Activated T-helper 2 cell treated with anti-CD3 and anti-CD28 coated beads, Interferon-gamma antibody, Interleukin-2, Interleukin-4, amounts not matched to agents 10 μg/mL and 5 μg/mL and 100 μg/mL, durations not matched to agents 14 hours and 24 hours and 36 hours (primary cell): ENCODE results near the gene TTC28. TPM values are rescaled to one million over a fixed set of nuclear protein-coding genes. Genes with fewer than 3 reads are reported as not detected.
A peak's percentile ranks its signal among the peaks of the same experiment; 100 is the strongest.

Source experiments
- DNase-seq: peaks from one replicate; pipeline ENCODE4 v3.0.0; 2021; ENCODE audit warnings: low spot score
- H3K27ac Mint-ChIP-seq: one replicate; pipeline ENCODE4 v1.8.0; 2021; ENCODE audit warnings: mixed read lengths
- H3K27me3 Mint-ChIP-seq: one replicate; pipeline ENCODE4 v1.8.0; 2021; ENCODE audit warnings: low read depth, mixed read lengths
- H3K36me3 Mint-ChIP-seq: one replicate; pipeline ENCODE4 v1.8.0; 2021; ENCODE audit warnings: low read depth, mixed read lengths
- H3K4me1 Mint-ChIP-seq: one replicate; pipeline ENCODE4 v1.8.0; 2021; ENCODE audit warnings: low read depth, mixed read lengths
- H3K4me3 Mint-ChIP-seq: one replicate; pipeline ENCODE4 v1.8.0; 2021; ENCODE audit warnings: low read depth, mild to moderate bottlenecking, moderate library complexity, mixed read lengths
- H3K9me3 Mint-ChIP-seq: one replicate; pipeline ENCODE4 v1.8.0; 2021; ENCODE audit warnings: mixed read lengths
- intact Hi-C: fragments of 100-400 bp; cut with micrococcal nuclease; formaldehyde crosslinking; loops from one replicate; pipeline ENCODE4 v1.15.1; 2023
- total RNA-seq: library from RNA; stranded (reverse); gene quantifications from 2 replicates; pipeline ENCODE4 v1.2.3, GENCODE V29; 2022

The TTC28 gene
- total RNA-seq, 1 donor from 2014 or later, result 0.82 TPM

GRCh38 chr22:28019360-28019759 lies 660.3 kb downstream of the TTC28 start:
- DNase-seq, result no peak
- no peak overlapping the region for H3K4me3 Mint-ChIP-seq
- no peaks in the 10 kb centered on the region for H3K27me3 Mint-ChIP-seq
- H3K9me3 Mint-ChIP-seq, result no peaks in the 10 kb centered on the region
- no peak overlapping the region for H3K27ac Mint-ChIP-seq
- no peaks in the 10 kb centered on the region for H3K4me1 Mint-ChIP-seq
- intact Hi-C loops, result no loop called here
- no peaks in the 10 kb centered on the region for H3K36me3 Mint-ChIP-seq

- no peaks in the 10 kb centered on the region for H3K27me3 Mint-ChIP-seq
- no peaks in the 10 kb centered on the region for H3K36me3 Mint-ChIP-seq
- DNase-seq, result no peak
- no peak overlapping the region for H3K4me3 Mint-ChIP-seq
- intact Hi-C loops, result no loop called here
- H3K27ac Mint-ChIP-seq, result no peak overlapping the region
- H3K4me1 Mint-ChIP-seq, result no peaks in the 10 kb centered on the region
- no peaks in the 10 kb centered on the region for H3K9me3 Mint-ChIP-seq
Measured at GRCh38 chr22:28018461-28018927, 661.1 kb downstream of the TTC28 start.

GRCh38 chr22:28017859-28018258 lies 661.8 kb downstream of the TTC28 start:
- no peak for DNase-seq
- no peaks in the 10 kb centered on the region for H3K36me3 Mint-ChIP-seq
- intact Hi-C loops, result no loop called here
- no peaks in the 10 kb centered on the region for H3K27me3 Mint-ChIP-seq
- no peak overlapping the region for H3K27ac Mint-ChIP-seq
- no peak overlapping the region for H3K4me3 Mint-ChIP-seq
- H3K9me3 Mint-ChIP-seq, result no peaks in the 10 kb centered on the region
- H3K4me1 Mint-ChIP-seq, result no peaks in the 10 kb centered on the region

GRCh38 chr22:28017558-28017820 lies 662.2 kb downstream of the TTC28 start:
- H3K4me1 Mint-ChIP-seq, result no peaks in the 10 kb centered on the region
- no peaks in the 10 kb centered on the region for H3K9me3 Mint-ChIP-seq

GRCh38 chr22:28016781-28017557 lies 662.7 kb downstream of the TTC28 start:
- intact Hi-C loops, result no loop called here
- Mint-ChIP-seq H3K9me3 (no peaks in the 10 kb centered on the region), H3K27me3 (no peaks in the 10 kb centered on the region), H3K4me1 (no peaks in the 10 kb centered on the region), H3K27ac (no peak overlapping the region), H3K4me3 (no peak overlapping the region), H3K36me3 (no peaks in the 10 kb centered on the region)
- DNase-seq, result no peak

More at GRCh38 chr22:28017558-28017820, 662.2 kb downstream of the TTC28 start:
- no peak overlapping the region for H3K27ac Mint-ChIP-seq
- no peak overlapping the region for H3K4me3 Mint-ChIP-seq
- no peak for DNase-seq
- no peaks in the 10 kb centered on the region for H3K36me3 Mint-ChIP-seq
- H3K27me3 Mint-ChIP-seq, result no peaks in the 10 kb centered on the region
- intact Hi-C loops, result no loop called here

- H3K9me3 Mint-ChIP-seq, result no peaks in the 10 kb centered on the region
- H3K4me3 Mint-ChIP-seq, result no peak overlapping the region
- DNase-seq, result no peak
- H3K27me3 Mint-ChIP-seq, result no peaks in the 10 kb centered on the region
- no peaks in the 10 kb centered on the region for H3K36me3 Mint-ChIP-seq
- no peaks in the 10 kb centered on the region for H3K4me1 Mint-ChIP-seq
- H3K27ac Mint-ChIP-seq, result no peak overlapping the region
- intact Hi-C loops, result no loop called here
Measured at GRCh38 chr22:28015676-28016601, 663.7 kb downstream of the TTC28 start.

- no peak for DNase-seq
- no peaks in the 10 kb centered on the region for H3K4me1 Mint-ChIP-seq
- intact Hi-C loops, result no loop called here
- no peaks in the 10 kb centered on the region for H3K36me3 Mint-ChIP-seq
- H3K27ac Mint-ChIP-seq, result no peak overlapping the region
- no peaks in the 10 kb centered on the region for H3K9me3 Mint-ChIP-seq
- H3K27me3 Mint-ChIP-seq, result no peaks in the 10 kb centered on the region
- H3K4me3 Mint-ChIP-seq, result no peak overlapping the region
Measured at GRCh38 chr22:28015046-28015425, 664.6 kb downstream of the TTC28 start.

- H3K4me1 Mint-ChIP-seq, result no peaks in the 10 kb centered on the region
- no peak overlapping the region for H3K27ac Mint-ChIP-seq
- intact Hi-C loops, result no loop called here
- H3K4me3 Mint-ChIP-seq, result no peak overlapping the region
- no peaks in the 10 kb centered on the region for H3K9me3 Mint-ChIP-seq
- no peaks in the 10 kb centered on the region for H3K27me3 Mint-ChIP-seq
- DNase-seq, result no peak
- H3K36me3 Mint-ChIP-seq, result no peaks in the 10 kb centered on the region
Measured at GRCh38 chr22:28014211-28015045, 665.2 kb downstream of the TTC28 start.

- intact Hi-C loops, result no loop called here
- Mint-ChIP-seq H3K9me3 (no peaks in the 10 kb centered on the region), H3K36me3 (no peaks in the 10 kb centered on the region), H3K27ac (no peak overlapping the region), H3K27me3 (no peaks in the 10 kb centered on the region), H3K4me1 (no peaks in the 10 kb centered on the region), H3K4me3 (no peak overlapping the region)
- no peak for DNase-seq
Measured at GRCh38 chr22:28013611-28014010, 666.0 kb downstream of the TTC28 start.

GRCh38 chr22:28012832-28013460 lies 666.7 kb downstream of the TTC28 start:
- DNase-seq, result no peak
- H3K27ac Mint-ChIP-seq, result no peak overlapping the region
- intact Hi-C loops, result no loop called here
- H3K36me3 Mint-ChIP-seq, result no peaks in the 10 kb centered on the region
- H3K27me3 Mint-ChIP-seq, result no peaks in the 10 kb centered on the region
- no peak overlapping the region for H3K4me3 Mint-ChIP-seq
- no peaks in the 10 kb centered on the region for H3K9me3 Mint-ChIP-seq
- H3K4me1 Mint-ChIP-seq, result no peaks in the 10 kb centered on the region

GRCh38 chr22:28009272-28009827 lies 670.3 kb downstream of the TTC28 start:
- Mint-ChIP-seq H3K4me1 (no peaks in the 10 kb centered on the region), H3K9me3 (no peaks in the 10 kb centered on the region), H3K27me3 (no peaks in the 10 kb centered on the region), H3K4me3 (no peak overlapping the region), H3K27ac (no peak overlapping the region), H3K36me3 (no peaks in the 10 kb centered on the region)
- DNase-seq, result peak; percentile 55
- intact Hi-C loops, result loop anchor here (1.0 kb wide), 1 partner anchor 123 kb away; no protein-coding TSS in a partner anchor

- H3K4me3 Mint-ChIP-seq, result no peak overlapping the region
- H3K27ac Mint-ChIP-seq, result no peak overlapping the region
- intact Hi-C loops, result loop anchor here (1.0 kb wide), 1 partner anchor 122 kb away; no protein-coding TSS in a partner anchor
- H3K4me1 Mint-ChIP-seq, result no peaks in the 10 kb centered on the region
- no peaks in the 10 kb centered on the region for H3K9me3 Mint-ChIP-seq
- no peak for DNase-seq
- no peaks in the 10 kb centered on the region for H3K27me3 Mint-ChIP-seq
- no peaks in the 10 kb centered on the region for H3K36me3 Mint-ChIP-seq
Measured at GRCh38 chr22:28008649-28009048, 671.0 kb downstream of the TTC28 start.
